HG02938 (cell line): Measurements from ENCODE around the gene PGM1.

Source experiments
- ATAC-seq: cut with Tn5 transposase; IDR thresholded peaks from one replicate; pipeline ENCODE4 v1.9.1; 2021; ENCODE audit warnings: mild to moderate bottlenecking, moderate library complexity; ENCODE audit not compliant: unreplicated experiment

PGM1 gene

DNA sequence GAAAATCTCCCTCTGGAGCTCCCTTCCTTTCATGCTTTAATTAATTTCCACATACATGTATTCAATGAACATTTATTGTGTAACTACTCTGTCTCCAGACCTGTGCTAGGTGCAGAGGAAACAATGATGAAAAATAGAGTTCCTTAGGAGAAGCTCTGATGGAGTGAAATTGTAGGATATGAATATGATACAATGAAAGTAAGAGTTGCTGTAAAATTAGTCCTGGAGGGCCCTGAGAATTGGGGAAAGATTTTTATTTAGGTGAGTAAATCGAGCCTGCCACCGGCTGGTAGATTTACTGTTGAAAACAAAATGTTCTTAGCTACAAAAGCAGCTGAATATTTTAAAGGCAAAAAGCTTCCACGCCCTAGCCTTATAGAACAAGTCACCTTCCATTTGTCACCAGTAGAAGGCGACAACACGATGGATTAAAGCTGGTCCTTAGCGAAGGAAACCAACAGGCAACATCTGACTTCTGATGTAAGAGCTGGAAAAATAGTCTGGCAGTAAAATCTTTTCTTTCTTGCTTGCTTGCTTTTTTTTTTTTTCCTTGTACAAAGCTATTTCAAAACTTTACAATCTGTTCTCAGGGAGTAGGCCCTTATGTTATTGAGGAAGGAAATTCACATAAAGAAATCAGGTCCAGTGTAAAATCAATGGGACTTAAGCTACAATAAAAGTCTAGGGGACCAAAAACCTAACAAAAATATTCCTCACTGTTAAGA lies 98.7 kb downstream of the PGM1 start:
- ATAC-seq, result no peak

- peak; percentile 86 for ATAC-seq
Measured at GRCh38 chr1:63693944-63694571, 100.8 kb downstream of the PGM1 start.

DNA sequence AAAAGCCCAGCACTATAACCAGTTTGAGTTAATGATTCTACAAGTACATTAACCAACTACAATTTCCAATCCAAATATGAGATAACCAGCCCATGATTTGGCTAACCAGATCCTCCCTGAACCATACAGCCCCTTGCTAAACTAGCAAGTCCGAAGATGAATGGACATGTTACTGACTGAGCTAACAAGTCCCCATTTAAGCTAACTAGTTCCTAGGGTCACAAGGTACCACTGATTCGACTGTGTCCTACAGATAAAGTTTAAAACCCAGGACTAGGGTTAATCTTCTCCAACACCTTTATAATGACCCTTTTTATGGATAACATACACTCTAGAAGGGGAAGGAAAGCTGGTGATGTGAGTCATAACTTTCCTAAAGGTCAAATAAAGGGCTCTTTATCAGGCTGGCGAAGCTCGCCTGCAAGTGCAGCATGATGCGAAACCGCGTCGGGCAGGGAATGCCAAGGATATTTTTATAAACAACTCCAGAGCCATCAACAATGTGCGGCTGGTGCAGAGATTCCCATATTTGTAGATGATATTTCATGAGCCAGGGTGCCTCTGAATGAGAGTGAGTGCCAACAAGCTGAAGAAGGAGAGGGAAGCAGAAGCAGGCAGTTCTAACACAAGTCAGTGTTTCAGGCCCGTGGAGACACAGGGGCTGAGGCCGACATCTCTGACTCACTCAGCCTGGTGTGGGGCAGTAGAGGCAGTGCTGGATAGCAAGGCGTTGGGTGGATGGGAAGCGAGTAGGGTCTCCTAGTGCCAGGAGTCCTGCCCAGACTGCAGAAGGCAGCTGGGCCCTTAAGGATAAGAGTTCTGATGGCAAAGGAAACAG lies 105.0 kb downstream of the PGM1 start:
- ATAC-seq, result no peak

- ATAC-seq, result no peak
Measured at GRCh38 chr1:63701187-63701586, 108.0 kb downstream of the PGM1 start.

DNA sequence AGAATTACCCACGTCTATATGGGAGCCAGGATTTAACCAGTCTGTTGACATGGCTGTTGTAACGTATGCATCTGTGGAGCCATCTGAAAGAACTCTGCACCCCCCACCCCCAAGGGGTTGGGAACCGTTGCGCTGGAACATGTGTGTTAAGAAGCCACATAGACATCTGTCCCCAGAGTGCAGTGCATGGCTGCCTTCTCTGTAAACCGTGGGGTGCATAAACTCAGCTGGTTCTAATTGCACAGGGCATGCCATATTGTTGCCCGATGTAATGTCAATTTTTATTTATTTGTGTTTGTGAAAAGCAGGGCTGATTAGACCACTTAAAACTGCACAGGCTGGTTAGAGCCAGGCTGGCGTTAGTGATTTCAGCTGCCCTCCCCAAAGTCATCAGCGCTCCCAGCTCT lies 110.5 kb downstream of the PGM1 start:
- no peak for ATAC-seq

GRCh38 chr1:63704443-63704842 lies 111.2 kb downstream of the PGM1 start:
- no peak for ATAC-seq

- ATAC-seq, result peak; percentile 94
Measured at GRCh38 chr1:63705078-63705477, 111.9 kb downstream of the PGM1 start.

DNA sequence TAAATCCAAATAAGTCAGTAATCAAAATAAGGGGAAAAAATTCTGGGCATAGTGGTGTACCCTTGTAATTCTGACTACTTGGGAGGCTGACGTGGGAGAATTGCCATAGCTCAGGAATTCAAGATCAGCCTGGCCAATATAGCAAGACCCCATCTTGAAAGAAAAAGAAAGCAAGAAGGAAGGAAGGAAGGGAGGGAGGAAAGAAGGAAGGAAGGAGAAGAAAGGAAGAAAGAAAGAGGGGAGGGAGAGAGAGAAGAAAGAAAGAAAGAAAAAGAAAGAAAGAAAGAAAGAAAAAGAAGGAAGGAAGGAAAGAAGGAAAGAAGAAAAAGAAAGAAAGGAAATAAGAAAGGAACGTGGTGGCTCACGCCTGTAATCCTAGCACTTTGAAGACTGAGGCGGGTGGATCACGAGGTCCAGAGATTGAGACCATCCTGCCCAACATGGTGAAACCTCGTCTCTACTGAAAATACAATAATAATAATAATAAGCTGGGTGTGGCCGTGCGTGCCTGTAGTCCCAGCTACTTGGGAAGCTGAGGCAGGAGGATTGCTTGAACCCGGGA lies 116.1 kb downstream of the PGM1 start:
- no peak for ATAC-seq
